Coronary artery (tissue), 2 donors: ENCODE results near the gene CCNG1.
A peak's percentile ranks its signal among the peaks of the same experiment; 100 is the strongest.

ENCODE experiments used
- DNase-seq: peaks from one replicate; pipeline ENCODE4 v3.0.0-alpha.2; 2017; ENCODE audit warnings: low spot score
- H3K27ac ChIP-seq, 2 donors: fragments of 200-600 bp; sonication (generic); one replicate each; pipeline ENCODE4 v1.5.1; 2016 to 2019
- H3K4me3 ChIP-seq: fragments of 200-600 bp; sonication (generic); 2 replicates; pipeline ENCODE4 v1.5.1; 2016; ENCODE audit warnings: mild to moderate bottlenecking, moderate library complexity
- TF ChIP-seq, protein P1 (sequence below): fragments of 200-600 bp; sonication (generic); IDR thresholded peaks from one replicate; pipeline ENCODE4 v1.5.1; 2019; ENCODE audit warnings: antibody characterized with exemption

CCNG1 gene

DNA sequence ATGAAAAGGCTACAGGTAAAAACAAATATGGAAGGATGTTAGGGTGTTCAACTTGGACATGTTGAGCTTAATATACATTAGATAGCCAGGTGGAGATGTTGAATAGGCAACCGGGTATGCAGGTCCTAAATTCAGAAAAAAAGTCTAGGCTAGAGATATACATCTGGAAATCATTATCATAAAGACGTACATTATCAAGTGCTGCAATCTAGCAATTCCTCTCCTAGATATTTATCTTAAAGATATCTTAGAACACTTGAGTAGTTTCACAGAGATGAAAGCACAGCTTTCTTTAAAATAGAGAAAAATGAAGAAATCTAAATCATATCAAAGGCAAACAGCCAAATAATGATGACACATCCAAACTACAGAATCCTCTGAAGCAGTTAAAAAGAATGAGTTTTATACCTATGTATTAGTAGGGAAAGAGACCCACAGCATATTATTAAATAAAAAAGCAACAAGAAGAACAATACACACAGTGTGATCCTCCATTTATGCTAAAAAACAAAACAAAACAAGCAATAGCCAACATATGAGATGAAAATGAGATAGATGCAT, 18.7 kb downstream of the CCNG1 start:
- TF ChIP-seq, protein P1, sequence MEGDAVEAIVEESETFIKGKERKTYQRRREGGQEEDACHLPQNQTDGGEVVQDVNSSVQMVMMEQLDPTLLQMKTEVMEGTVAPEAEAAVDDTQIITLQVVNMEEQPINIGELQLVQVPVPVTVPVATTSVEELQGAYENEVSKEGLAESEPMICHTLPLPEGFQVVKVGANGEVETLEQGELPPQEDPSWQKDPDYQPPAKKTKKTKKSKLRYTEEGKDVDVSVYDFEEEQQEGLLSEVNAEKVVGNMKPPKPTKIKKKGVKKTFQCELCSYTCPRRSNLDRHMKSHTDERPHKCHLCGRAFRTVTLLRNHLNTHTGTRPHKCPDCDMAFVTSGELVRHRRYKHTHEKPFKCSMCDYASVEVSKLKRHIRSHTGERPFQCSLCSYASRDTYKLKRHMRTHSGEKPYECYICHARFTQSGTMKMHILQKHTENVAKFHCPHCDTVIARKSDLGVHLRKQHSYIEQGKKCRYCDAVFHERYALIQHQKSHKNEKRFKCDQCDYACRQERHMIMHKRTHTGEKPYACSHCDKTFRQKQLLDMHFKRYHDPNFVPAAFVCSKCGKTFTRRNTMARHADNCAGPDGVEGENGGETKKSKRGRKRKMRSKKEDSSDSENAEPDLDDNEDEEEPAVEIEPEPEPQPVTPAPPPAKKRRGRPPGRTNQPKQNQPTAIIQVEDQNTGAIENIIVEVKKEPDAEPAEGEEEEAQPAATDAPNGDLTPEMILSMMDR, result no peak
- Histone ChIP-seq H3K4me3 (no peak overlapping the region), H3K27ac (no peak overlapping the region)
- no peak for DNase-seq

DNA sequence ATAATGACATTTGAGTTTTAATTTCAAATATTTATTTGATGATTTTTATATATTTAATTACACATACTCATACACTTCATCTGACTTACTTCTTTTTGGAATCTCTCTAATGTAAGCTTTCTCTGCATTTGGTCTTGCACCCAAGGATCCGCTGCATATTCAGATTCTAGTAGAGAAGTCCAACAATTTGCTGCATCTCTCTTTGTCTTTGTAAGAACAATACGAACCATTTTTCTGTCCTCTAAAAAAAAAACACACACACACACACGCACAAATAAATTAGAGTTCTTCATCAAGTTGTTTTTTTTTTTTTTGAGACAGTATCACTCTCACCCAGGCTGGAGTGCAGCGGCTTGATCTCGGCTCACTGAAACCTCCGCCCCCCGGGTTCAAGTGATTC, 19.4 kb downstream of the CCNG1 start:
- Histone ChIP-seq H3K27ac (no peak overlapping the region), H3K4me3 (no peak overlapping the region)
- TF ChIP-seq, protein P1, result no peak
- no peak for DNase-seq

DNA sequence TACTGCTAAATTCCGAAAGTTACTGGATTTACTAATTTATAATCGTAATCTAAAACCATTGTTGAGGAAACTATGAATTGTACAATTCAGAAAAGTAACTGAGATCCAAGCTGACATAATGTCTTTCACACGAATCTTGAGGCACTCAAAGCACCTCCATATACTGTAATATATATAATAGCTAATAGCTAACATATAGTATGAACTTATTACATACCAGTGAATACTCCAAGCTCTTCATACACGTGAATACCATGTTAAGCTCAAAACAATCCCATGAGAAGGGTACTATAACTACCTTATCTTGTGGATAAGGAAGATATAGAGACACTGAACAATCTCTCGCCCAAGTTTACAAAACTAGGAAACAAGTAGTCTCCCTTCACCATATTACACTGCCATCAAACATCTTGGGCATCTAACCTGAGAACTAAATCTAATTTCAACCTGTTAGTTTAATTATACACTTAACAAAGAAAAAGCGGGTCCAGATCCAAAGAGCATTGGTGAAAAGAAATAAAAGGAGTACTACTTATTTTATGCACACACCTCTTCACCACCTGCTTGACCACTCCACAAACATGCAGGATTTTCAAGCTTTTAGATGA, 21.5 kb downstream of the CCNG1 start:
- Histone ChIP-seq H3K27ac (peak overlapping the region in 1 of 2 donors; percentile 96), H3K4me3 (peak overlapping the region; percentile 84)
- no peak for DNase-seq
- TF ChIP-seq, protein P1, result no peak

DNA sequence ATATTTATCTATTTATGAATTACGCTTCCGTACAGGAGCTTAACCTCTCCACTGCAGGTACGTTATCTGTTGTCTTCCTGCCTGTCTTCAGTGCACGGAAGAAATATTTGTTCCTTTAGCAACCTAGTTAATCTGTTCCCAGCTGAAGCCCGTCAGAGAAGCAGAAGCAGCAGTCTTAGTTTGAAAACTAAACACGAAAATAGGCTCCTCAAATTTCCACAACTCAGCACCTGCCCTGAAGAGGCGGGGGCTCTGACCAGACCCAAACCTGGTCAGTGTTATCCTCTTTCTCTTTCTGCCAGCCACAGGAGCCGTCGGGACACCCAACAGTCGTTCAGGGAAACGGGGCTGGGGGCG, 22.0 kb downstream of the CCNG1 start:
- TF ChIP-seq, protein P1, result no peak
- peak overlapping the region; percentile 96 for H3K27ac ChIP-seq
- DNase-seq, result no peak
- peak overlapping the region; percentile 84 for H3K4me3 ChIP-seq

DNA sequence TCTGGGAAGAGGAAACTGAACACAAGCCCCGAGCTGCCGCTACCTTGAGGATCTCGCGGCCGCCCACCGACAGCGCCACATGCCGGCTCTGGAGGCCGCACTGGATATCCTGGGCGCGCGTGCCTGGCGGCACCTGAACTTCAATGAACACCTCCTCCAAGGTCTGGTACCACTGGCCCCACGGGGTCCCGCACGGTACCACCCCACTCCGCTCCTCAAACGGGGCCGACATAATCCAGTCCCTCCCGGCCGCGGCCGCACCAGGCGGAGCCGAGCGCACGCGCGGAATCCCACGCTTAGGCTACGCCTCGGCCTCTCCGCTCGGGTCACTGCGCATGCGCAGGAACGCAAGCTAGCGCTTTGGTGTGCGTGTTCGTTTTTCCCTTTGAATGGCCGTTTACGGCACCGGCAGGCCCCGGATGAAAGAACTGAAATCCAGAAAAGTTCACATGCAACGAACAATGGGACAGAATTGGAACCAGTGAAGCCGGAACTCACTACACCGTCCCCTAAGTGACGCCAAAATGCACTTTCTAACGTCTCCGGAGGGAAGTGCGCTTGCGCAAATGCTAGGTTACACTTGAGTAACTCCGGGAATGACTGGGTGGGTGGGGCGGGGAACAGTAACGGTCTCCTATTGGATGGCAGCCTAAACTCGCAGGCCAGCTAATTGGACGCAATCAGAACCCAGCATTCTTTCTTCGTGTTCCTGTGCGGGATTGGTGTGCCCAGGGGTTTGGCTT, 22.6 kb downstream of the CCNG1 start, which contains the start of gene NUDCD2:
NUDCD2 (minus strand) TSS at position 284 of the 743 bp plus-strand sequence; CDS start at position 232, 52 bp downstream.
- TF ChIP-seq, protein P1, result no peak
- Histone ChIP-seq H3K27ac (peak within 1 kb of the TSS; percentile 96), H3K4me3 (peak within 1 kb of the TSS; percentile 84)
- DNase-seq, result peak; percentile 98

DNA sequence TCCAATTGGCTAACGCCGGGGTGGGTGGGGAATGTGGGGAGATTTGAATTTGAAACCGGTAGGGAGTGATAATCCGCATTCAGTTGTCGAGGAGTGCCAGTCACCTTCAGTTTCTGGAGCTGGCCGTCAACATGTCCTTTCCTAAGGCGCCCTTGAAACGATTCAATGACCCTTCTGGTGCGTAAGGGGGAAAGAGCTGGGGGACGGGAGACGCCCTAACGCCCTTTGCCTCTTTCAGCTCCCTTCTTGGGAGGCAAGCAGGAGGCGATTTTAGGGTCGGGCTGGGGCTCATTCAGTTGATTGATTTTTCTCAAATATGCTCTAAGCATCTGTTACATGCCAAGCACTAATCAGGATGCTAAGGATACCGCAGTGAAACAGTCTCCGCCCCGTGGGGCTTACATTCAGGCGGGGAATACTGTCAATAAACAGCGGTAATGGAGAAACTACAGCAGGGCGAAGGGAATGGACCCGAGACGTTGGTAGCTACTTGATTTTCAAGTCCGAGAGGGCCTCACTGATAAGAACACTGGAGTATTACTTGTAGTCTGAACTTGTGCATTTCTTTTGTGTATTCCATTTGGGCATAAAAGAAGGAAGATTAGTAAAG, 23.3 kb downstream of the CCNG1 start, which contains the start of gene HMMR:
HMMR (plus strand) TSS at position 71 of the 610 bp plus-strand sequence; CDS start at position 132, 61 bp downstream.
- Histone ChIP-seq H3K4me3 (peak within 1 kb of the TSS; percentile 84), H3K27ac (peak within 1 kb of the TSS; percentile 96)
- no peak for DNase-seq
- TF ChIP-seq, protein P1, result no peak
